Measurements from ENCODE around the gene MAGI2.

DNA sequence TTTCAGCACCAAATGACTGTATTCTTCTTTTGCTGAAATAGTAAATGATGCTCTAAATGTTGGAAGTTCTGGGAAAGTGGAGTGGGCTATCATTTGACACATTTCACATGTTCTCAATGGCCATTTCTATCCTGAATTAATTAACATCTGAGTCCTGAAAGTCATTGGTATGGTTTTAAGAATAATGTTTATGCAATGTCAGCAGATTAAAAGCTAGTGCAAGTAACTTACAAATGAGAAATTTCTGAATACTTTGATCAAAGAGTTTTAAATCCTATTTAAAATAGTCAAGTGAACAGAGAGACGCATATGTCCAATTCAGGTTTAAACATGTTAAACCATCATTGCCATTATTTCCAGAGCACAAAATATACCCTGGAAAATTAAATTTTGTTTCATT is 1146.8 kb downstream of the MAGI2 start:
- TF ChIP-seq CTCF (IDR thresholded peaks at IDR 0.05; ENCODE audit: insufficient read depth, low read length, poor library complexity, severe bottlenecking) (no peak), EZH2phosphoT487 (conservative IDR thresholded peaks at IDR 0.05; ENCODE audit: low read length) (no peak)
